Adrenal gland (tissue), 5 donors: Measurements from ENCODE around the gene KCNN4.

Experiments
- CTCF ChIP-seq, 6 experiments: fragments of 450-650 bp in 4 of 6; fragments of 200-600 bp in 2 of 6; sonication (generic) in 1 of 6; IDR thresholded peaks; 1 replicate in 5 of 6; 2 replicates in 1 of 6; pipeline versions ENCODE4 v1.5.1 to v1.8.0; 2016 to 2021; ENCODE audit warnings: antibody characterized with exemption in 6 of 6, mild to moderate bottlenecking in 2 of 6, moderate library complexity in 1 of 6
- POLR2A ChIP-seq, 2 donors: fragments of 450-650 bp; IDR thresholded peaks; one replicate each; pipeline ENCODE4 v1.6.1; 2017; ENCODE audit warnings: antibody characterized with exemption in 2 of 2, mild to moderate bottlenecking in 2 of 2, moderate library complexity in 1 of 2
- donor health status: DM: no; HTN: no; CAD: no.

- TF ChIP-seq CTCF (IDR thresholded peaks at IDR 0.05) (no peak), POLR2A (IDR thresholded peaks at IDR 0.05) (no peak)
Measured at GRCh38 chr19:43752287-43752875, 28.4 kb downstream of the KCNN4 start.
